Measurements from ENCODE around the gene WDFY2.
A peak's percentile ranks its signal among the peaks of the same experiment; 100 is the strongest.

Gene WDFY2

GRCh38 chr13:51804295-51805172, 220.3 kb downstream of the WDFY2 start:
- peak; percentile 90 for DNase-seq

DNA sequence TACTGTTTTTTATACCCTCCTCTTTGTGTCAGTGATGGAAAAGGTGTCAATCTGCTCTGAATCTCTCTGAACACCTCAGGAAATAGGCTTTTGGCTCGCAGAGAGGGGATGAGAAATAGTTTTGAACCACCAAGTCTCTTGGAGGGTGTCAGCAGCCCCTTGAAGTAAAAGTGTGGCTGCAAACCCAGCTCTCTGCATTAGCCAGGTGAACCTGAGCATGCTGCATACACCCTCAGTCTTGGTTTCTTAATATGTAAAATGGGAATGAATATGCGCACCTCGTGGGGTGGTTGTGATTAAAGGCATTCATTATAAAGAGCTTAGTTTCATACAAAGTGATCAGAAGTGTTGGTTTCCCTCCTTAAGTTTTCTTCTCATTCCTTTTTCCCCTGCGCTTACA, 221.1 kb downstream of the WDFY2 start:
- no peak for DNase-seq

GRCh38 chr13:51805925-51806324, 221.7 kb downstream of the WDFY2 start:
- no peak for DNase-seq

GRCh38 chr13:51806566-51806965, 222.3 kb downstream of the WDFY2 start:
- DNase-seq: no peak

GRCh38 chr13:51807041-51807440, 222.8 kb downstream of the WDFY2 start:
- DNase-seq: no peak

DNA sequence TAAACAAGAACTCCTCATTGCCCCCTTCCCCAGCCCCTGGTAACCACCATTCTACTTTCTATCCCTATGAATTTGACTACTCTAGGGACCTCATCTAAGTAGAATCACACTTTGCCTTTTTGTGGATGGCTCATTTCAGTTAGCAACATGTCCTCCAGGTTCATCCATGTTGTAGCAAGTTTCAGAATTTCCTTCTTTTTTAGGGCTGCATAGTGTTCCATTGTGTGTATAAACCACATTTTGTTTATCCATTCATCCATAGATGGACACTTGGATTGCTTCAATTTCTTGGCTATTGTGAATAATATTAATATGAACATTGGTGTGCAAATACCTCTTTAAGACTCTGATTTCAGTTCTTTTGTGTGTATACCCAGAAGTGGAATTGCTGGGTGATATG, 224.5 kb downstream of the WDFY2 start:
- no peak for DNase-seq

DNA sequence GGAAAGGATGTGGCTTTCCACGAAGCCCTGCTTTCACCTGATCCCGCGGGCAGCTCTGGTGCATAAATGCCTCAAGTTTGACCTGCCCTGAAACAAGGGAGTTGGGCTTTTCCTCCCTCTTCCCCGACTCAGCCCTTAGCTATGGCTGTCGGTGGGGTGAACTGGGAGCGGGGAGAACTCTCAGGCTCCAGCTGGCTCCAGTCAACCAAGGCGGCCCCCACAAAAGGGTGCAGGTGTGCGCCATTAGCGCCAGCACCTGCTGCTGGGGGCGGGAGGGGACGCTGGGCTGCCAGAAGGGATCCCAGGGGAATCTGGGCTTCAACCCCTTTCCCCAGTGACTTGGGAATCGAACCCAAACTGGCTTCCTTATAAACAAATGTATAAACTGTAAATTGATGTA, 226.8 kb downstream of the WDFY2 start:
- DNase-seq: no peak

DNA sequence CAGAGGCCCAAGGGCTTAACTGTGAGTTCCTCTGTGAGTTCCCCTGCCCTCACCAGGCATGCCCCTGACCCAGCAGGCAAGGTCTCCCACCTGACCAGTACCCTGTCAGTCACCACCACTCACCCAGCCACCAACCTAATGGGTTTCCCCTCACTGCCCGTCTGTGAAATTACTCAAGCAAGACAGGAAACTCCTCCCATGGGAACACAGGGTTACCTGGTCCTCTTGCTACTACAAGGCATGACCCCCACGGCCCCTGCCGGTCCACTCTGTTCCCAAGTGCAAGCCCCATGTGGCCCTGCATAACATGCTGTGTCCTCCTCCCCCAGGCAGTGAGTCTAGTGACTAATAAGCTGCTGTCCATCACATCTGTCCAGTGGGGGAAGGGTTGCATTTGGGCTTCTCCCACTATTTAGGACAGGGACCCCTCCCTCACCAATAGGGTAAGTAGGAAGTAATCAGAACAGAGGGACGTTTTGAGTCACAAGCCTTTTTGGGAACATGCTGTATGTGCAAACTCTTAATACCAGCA, 227.7 kb downstream of the WDFY2 start:
- no peak for DNase-seq

DNA sequence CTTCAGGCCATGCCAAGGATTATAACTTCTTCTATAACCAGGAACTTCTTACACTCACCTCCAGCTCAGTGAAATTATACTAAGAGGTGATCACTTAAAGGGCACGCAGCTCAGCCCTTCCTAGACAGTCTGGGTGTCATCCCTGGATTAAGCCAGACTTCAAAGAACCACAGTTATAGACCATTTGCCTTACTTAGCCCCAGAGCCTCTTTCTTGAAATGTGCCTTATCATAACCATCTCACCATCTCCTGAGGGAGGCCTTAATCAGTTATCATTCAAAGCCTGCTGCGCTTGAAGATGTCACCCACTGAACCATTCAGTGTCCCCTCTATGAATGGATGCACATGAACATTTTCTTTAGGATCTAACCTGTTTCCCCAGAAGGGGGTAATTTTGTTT, 229.8 kb downstream of the WDFY2 start:
- no peak for DNase-seq

DNA sequence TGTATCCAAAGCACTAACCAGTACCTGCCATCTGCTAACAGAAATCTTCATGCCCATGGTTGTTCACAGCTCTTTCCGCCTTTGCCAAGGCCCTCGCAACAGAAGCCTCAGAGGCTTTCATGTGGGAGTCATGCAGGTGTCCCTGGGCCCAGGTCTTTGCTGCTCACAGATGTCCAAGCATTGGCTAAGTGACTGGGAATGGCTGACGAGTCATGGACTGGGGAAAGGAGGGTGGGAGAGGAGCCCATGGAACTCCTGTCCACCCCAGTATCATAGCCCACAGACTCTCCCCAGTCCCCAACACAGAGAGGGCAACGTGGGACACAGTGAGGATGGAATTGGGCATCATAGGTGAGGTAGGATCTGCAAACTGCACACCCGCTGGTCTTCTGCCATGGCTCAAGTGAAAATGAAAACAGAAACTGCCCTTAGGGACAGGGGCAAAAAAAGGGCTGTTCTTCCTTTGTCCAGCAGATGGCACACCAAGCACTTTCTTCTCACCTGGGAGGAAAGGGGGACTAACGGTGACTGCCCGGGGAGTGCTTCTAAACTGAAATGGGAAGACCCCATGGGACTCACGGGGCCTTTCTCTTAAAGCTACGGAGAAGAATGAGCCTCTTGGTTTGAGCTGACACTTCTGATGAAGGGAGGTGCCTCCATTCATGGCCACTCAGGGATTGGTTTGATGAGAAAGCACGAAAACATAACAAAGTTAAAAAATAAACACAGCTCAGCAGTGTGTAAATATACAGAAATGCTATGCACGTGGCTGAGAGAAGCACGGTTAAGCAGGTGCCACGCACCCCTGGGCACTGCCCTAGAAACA, 230.8 kb downstream of the WDFY2 start:
- DNase-seq: peak; percentile 76

DNA sequence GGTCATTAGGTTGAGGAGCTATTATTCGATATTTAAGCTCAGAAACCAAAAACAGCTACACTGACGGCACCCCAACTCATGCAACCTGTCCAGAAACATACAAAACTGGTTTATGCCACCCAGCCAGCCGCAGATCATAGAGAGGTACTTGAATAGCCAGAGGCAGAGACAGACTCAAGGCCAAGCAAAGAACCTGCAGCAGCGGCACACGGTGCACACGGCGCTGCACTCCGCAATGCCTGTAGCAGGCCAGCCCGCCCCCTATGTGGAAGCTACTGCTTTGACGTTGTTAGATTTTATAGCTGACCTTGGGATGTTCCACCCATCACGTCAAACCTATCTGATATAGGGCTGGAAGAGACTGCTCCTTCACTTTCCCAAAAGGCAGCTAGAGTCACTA, 231.6 kb downstream of the WDFY2 start:
- DNase-seq: no peak

- no peak for DNase-seq
These were observed 232.5 kb downstream of the WDFY2 start for GRCh38 chr13:51816604-51817249.
